OCI-LY7 (cell line): ENCODE measurements around the gene NUDT9. TPM values are rescaled to one million over a fixed set of nuclear protein-coding genes. Genes with fewer than 3 reads are reported as not detected.

Experiments
- BruUV-seq: library from RNA; stranded (reverse); fragments of 400-500 nt; replicated peaks from 2 replicates; lab custom pipeline; 2021; lab: Mats Ljungman, UMichigan
- CTCF ChIA-PET: fragments of 300-600 bp; sonication (Branson Sonifier 250); formaldehyde crosslinking; loops from one replicate; lab custom pipeline; 2022; ENCODE audit warnings: antibody characterized with exemption; ENCODE audit not compliant: unreplicated experiment; lab: Charles Lee
- POLR2A ChIA-PET: fragments of 300-600 bp; sonication (Branson Sonifier 250); formaldehyde crosslinking; loops from one replicate; lab custom pipeline; 2022; ENCODE audit warnings: antibody characterized with exemption; lab: Charles Lee
- DNase-seq: peaks from one replicate; pipeline ENCODE4 v3.0.0-alpha.2; 2015; ENCODE audit warnings: low spot score
- H2AFZ ChIP-seq: fragments of 200-600 bp; sonication (generic), shearing (Covaris generic); 2 replicates; pipeline ENCODE4 v1.6.1; 2014; ENCODE audit warnings: mild to moderate bottlenecking, antibody characterized with exemption, low read length, moderate library complexity
- H3K27ac ChIP-seq: fragments of 200-600 bp; sonication (generic); 2 replicates; pipeline ENCODE4 v1.5.1; 2014; ENCODE audit warnings: mixed run types, low read depth, mild to moderate bottlenecking, moderate library complexity, low read length, inconsistent platforms; ENCODE audit not compliant: poor library complexity, severe bottlenecking
- H3K36me3 ChIP-seq: fragments of 200-600 bp; sonication (generic); 2 replicates; pipeline ENCODE4 v1.6.1; 2014; ENCODE audit warnings: mild to moderate bottlenecking, antibody characterized with exemption, low read length, moderate library complexity, mixed read lengths; ENCODE audit not compliant: insufficient read depth
- H3K4me1 ChIP-seq: fragments of 200-600 bp; sonication (generic); 2 replicates; pipeline ENCODE4 v1.5.1; 2014; ENCODE audit warnings: mild to moderate bottlenecking, low read length; ENCODE audit not compliant: insufficient read depth, poor library complexity, severe bottlenecking
- H3K4me2 ChIP-seq: fragments of 200-600 bp; sonication (generic); 2 replicates; pipeline ENCODE4 v1.6.1; 2014; ENCODE audit warnings: mild to moderate bottlenecking, low read length
- H3K4me3 ChIP-seq: fragments of 200-600 bp; sonication (generic); 2 replicates; pipeline ENCODE4 v1.5.1; 2014; ENCODE audit warnings: mild to moderate bottlenecking, low read depth, low read length; ENCODE audit not compliant: poor library complexity, severe bottlenecking
- H3K79me2 ChIP-seq: fragments of 200-600 bp; sonication (generic); 2 replicates; pipeline ENCODE4 v1.6.1; 2016; ENCODE audit warnings: low read depth, mild to moderate bottlenecking, low read length, moderate library complexity, mixed read lengths; ENCODE audit not compliant: insufficient read depth
- H3K9me2 ChIP-seq: fragments of 200-600 bp; sonication (generic); 2 replicates; pipeline ENCODE4 v1.6.1; 2016; ENCODE audit warnings: mild to moderate bottlenecking, low read length, mixed read lengths; ENCODE audit not compliant: insufficient read depth
- H3K9me3 ChIP-seq: fragments of 200-600 bp; sonication (generic); 2 replicates; pipeline ENCODE4 v1.6.1; 2014; ENCODE audit warnings: mild to moderate bottlenecking, mixed run types, low read length, mixed read lengths
- H4K20me1 ChIP-seq: fragments of 200-600 bp; sonication (generic); 2 replicates; pipeline ENCODE4 v1.6.1; 2014; ENCODE audit warnings: mild to moderate bottlenecking, antibody characterized with exemption, low read length, moderate library complexity, mixed read lengths; ENCODE audit not compliant: insufficient read depth
- CTCF ChIP-seq: fragments of 200-600 bp; sonication (generic); conservative IDR thresholded peaks from 2 replicates; pipeline ENCODE4 v1.5.1; 2014; ENCODE audit warnings: mild to moderate bottlenecking, antibody characterized with exemption, low read length, moderate library complexity, mixed read lengths
- EZH2phosphoT487 ChIP-seq: fragments of 200-600 bp; sonication (generic); IDR thresholded peaks from 2 replicates; pipeline ENCODE4 v1.6.1; 2018; ENCODE audit warnings: low read depth, borderline replicate concordance, mild to moderate bottlenecking, mixed run types, antibody characterized with exemption, low read length, moderate library complexity, mixed read lengths
- intact Hi-C: fragments of 100-400 bp; cut with micrococcal nuclease; formaldehyde crosslinking; loops from one replicate; pipeline ENCODE4 v1.10.0; 2022; ENCODE audit not compliant: unreplicated experiment
- total RNA-seq, 2 experiments: library from RNA; depleted of rRNA in 1 of 2; stranded (reverse); fragments of >200 nt in 1 of 2; shearing (Covaris generic) in 1 of 2; gene quantifications; 2 replicates each; pipeline ENCODE4 v1.2.3, GENCODE V29; 2014 to 2022

NUDT9 gene
- total RNA-seq, 2 experiments from 2014 or later, result 9.0 to 16.5 TPM

GRCh38 chr4:87451537-87451936, 29.2 kb downstream of the NUDT9 start:
- Histone ChIP-seq H3K36me3 (peaks cover 63% of the 10 kb centered on the region), H3K9me3 (no peaks in the 10 kb centered on the region), H3K4me1 (no peaks in the 10 kb centered on the region), H4K20me1 (no peaks in the 10 kb centered on the region), H3K79me2 (no peaks in the 10 kb centered on the region), H3K4me2 (no peak overlapping the region), H3K9me2 (no peaks in the 10 kb centered on the region), H2AFZ (no peak overlapping the region), H3K4me3 (no peak overlapping the region), H3K27ac (no peak overlapping the region)
- no peak for DNase-seq
- intact Hi-C loops, result no loop called here
- no TSS peak for BruUV-seq
- CTCF ChIA-PET, result no interaction called here
- POLR2A ChIA-PET, result no interaction called here
- TF ChIP-seq CTCF (peak; percentile 44), EZH2phosphoT487 (no peak)

- H3K9me3 ChIP-seq, result no peaks in the 10 kb centered on the region
- H3K9me2 ChIP-seq, result no peaks in the 10 kb centered on the region
- no peak overlapping the region for H3K4me2 ChIP-seq
- BruUV-seq, result no TSS peak
- no peak for DNase-seq
- peaks cover 9% of the 10 kb centered on the region for H3K4me1 ChIP-seq
- no peaks in the 10 kb centered on the region for H4K20me1 ChIP-seq
- no peak for TF ChIP-seq EZH2phosphoT487
- no peak for TF ChIP-seq CTCF
- H3K27ac ChIP-seq, result no peak overlapping the region
- no peaks in the 10 kb centered on the region for H3K79me2 ChIP-seq
- peaks cover 45% of the 10 kb centered on the region for H3K36me3 ChIP-seq
- intact Hi-C loops, result no loop called here
- CTCF ChIA-PET, result no interaction called here
- H2AFZ ChIP-seq, result no peak overlapping the region
- H3K4me3 ChIP-seq, result no peak overlapping the region
- POLR2A ChIA-PET, result no interaction called here
Observed at GRCh38 chr4:87458913-87459312, 36.5 kb downstream of the NUDT9 start.

GRCh38 chr4:87461281-87461700, 38.9 kb downstream of the NUDT9 start:
- DNase-seq, result no peak
- POLR2A ChIA-PET, result interaction anchor here (0.7 kb wide), 1 partner anchor 15 kb away, joined by 3 read pairs; no protein-coding TSS in a partner anchor
- no TSS peak for BruUV-seq

More at GRCh38 chr4:87461281-87461700, 38.9 kb downstream of the NUDT9 start:
- CTCF ChIA-PET, result no interaction called here
- Histone ChIP-seq H3K4me3 (no peak overlapping the region), H3K4me2 (no peak overlapping the region; the same call in 1 of the 2 replicates), H4K20me1 (no peaks in the 10 kb centered on the region), H3K9me2 (no peaks in the 10 kb centered on the region), H3K27ac (no peak overlapping the region), H3K36me3 (peaks cover 28% of the 10 kb centered on the region), H3K79me2 (no peaks in the 10 kb centered on the region), H3K9me3 (no peaks in the 10 kb centered on the region), H2AFZ (no peak overlapping the region), H3K4me1 (peaks cover 9% of the 10 kb centered on the region)
- no peak for TF ChIP-seq EZH2phosphoT487
- no peak for TF ChIP-seq CTCF
- intact Hi-C loops, result loop anchor here (10.0 kb wide), 1 partner anchor 306 kb away; no protein-coding TSS in a partner anchor
